ENCODE results near the gene SYTL5.

- TF ChIP-seq CTCF (IDR thresholded peaks at IDR 0.05 in 8 of 11, conservative IDR thresholded peaks at IDR 0.05 in 3 of 11) (no peak), POLR2AphosphoS5 (IDR thresholded peaks at IDR 0.05) (no peak), POLR2A (IDR thresholded peaks at IDR 0.05) (no peak)
These were observed 110.4 kb downstream of the SYTL5 start for GRCh38 chrX:38116706-38117105.
